Mucosa of rectum (tissue), 2 donors: ENCODE measurements around the gene HVCN1.
"Not testable (repeated sequence)": the region's sequence is repeated elsewhere in the genome, so short reads cannot be mapped to it uniquely, and the experiment has no call there.

Source experiments
- H3K27ac ChIP-seq, 2 donors: one replicate each; pipeline ENCODE4 v1.7.0; 2013; ENCODE audit warnings: inconsistent platforms in 2 of 2, low read depth in 2 of 2, low read length in 2 of 2
- H3K27me3 ChIP-seq, 2 donors: one replicate each; pipeline ENCODE4 v1.7.0; 2013; ENCODE audit warnings: low read length in 2 of 2; ENCODE audit not compliant: control insufficient read depth in 2 of 2, insufficient read depth in 2 of 2
- H3K36me3 ChIP-seq, 2 donors: one replicate each; pipeline ENCODE4 v1.7.0; 2013; ENCODE audit warnings: low read length in 2 of 2; ENCODE audit not compliant: control insufficient read depth in 2 of 2, insufficient read depth in 2 of 2
- H3K4me1 ChIP-seq, 2 donors: one replicate each; pipeline ENCODE4 v1.7.0; 2013; ENCODE audit warnings: low read length in 2 of 2, mild to moderate bottlenecking in 1 of 2; ENCODE audit not compliant: control insufficient read depth in 2 of 2, insufficient read depth in 2 of 2
- H3K4me3 ChIP-seq, 2 donors: one replicate each; pipeline ENCODE4 v1.7.0; 2013; ENCODE audit warnings: low read length in 2 of 2
- H3K9ac ChIP-seq, 2 donors: one replicate each; pipeline ENCODE4 v1.7.0; 2013; ENCODE audit warnings: low read length in 2 of 2, low read depth in 1 of 2, mild to moderate bottlenecking in 1 of 2
- H3K9me3 ChIP-seq, 2 donors: one replicate each; pipeline ENCODE4 v1.7.0; 2013; ENCODE audit warnings: low read length in 2 of 2; ENCODE audit not compliant: control insufficient read depth in 2 of 2
- donor health status: healthy.
- donor health status: Normal muscosa, but diverticular disease.

The HVCN1 gene

GRCh38 chr12:110725267-110725666 is 36.4 kb upstream of the HVCN1 start:
- Histone ChIP-seq H3K4me1 (no peaks in the 10 kb centered on the region), H3K9ac (no peak overlapping the region), H3K36me3 (peaks cover 61 to 86% of the 10 kb centered on the region in 2 donors)

GRCh38 chr12:110722892-110723291 is 34.0 kb upstream of the HVCN1 start:
- H3K27me3 ChIP-seq, H3K9ac ChIP-seq, H3K4me1 ChIP-seq, H3K4me3 ChIP-seq, H3K27ac ChIP-seq, H3K9me3 ChIP-seq: not testable (repeated sequence)
- peaks cover 68 to 91% of the 10 kb centered on the region in 2 donors for H3K36me3 ChIP-seq

More at GRCh38 chr12:110725267-110725666, 36.4 kb upstream of the HVCN1 start:
- Histone ChIP-seq H3K27ac (no peak overlapping the region), H3K4me3 (no peak overlapping the region), H3K27me3 (no peaks in the 10 kb centered on the region), H3K9me3 (no peaks in the 10 kb centered on the region)

- Histone ChIP-seq H3K36me3 (peaks cover 72 to 89% of the 10 kb centered on the region in 2 donors), H3K9ac (no peak overlapping the region), H3K27ac (no peak overlapping the region), H3K4me3 (no peak overlapping the region), H3K27me3 (no peaks in the 10 kb centered on the region), H3K4me1 (no peaks in the 10 kb centered on the region), H3K9me3 (no peaks in the 10 kb centered on the region)
Observed at GRCh38 chr12:110721570-110721969, 32.7 kb upstream of the HVCN1 start.

- H3K4me3 ChIP-seq, result no peak overlapping the region
- no peaks in the 10 kb centered on the region for H3K9me3 ChIP-seq
- peaks cover 71 to 80% of the 10 kb centered on the region in 2 donors for H3K36me3 ChIP-seq
Observed at GRCh38 chr12:110720516-110720915, 31.6 kb upstream of the HVCN1 start.

GRCh38 chr12:110718222-110718908 is 29.4 kb upstream of the HVCN1 start:
- no peak overlapping the region for H3K9ac ChIP-seq
- no peak overlapping the region for H3K27ac ChIP-seq
- no peaks in the 10 kb centered on the region for H3K9me3 ChIP-seq
- no peaks in the 10 kb centered on the region for H3K4me1 ChIP-seq
- H3K36me3 ChIP-seq, result peaks cover 57 to 61% of the 10 kb centered on the region in 2 donors
- H3K4me3 ChIP-seq, result no peak overlapping the region
- H3K27me3 ChIP-seq, result no peaks in the 10 kb centered on the region

More at GRCh38 chr12:110720516-110720915, 31.6 kb upstream of the HVCN1 start:
- Histone ChIP-seq H3K9ac (no peak overlapping the region), H3K4me1 (no peaks in the 10 kb centered on the region), H3K27me3 (no peaks in the 10 kb centered on the region), H3K27ac (no peak overlapping the region)

GRCh38 chr12:110717037-110717436 is 28.1 kb upstream of the HVCN1 start:
- Histone ChIP-seq H3K4me1 (no peaks in the 10 kb centered on the region), H3K36me3 (peaks cover 49 to 50% of the 10 kb centered on the region in 2 donors)

GRCh38 chr12:110708917-110709316 is 20.0 kb upstream of the HVCN1 start:
- no peak overlapping the region for H3K27ac ChIP-seq
- no peaks in the 10 kb centered on the region for H3K4me1 ChIP-seq
- H3K36me3 ChIP-seq, result no peaks in the 10 kb centered on the region
- H3K4me3 ChIP-seq, result no peak overlapping the region
- no peak overlapping the region for H3K9ac ChIP-seq
- no peaks in the 10 kb centered on the region for H3K27me3 ChIP-seq
- no peaks in the 10 kb centered on the region for H3K9me3 ChIP-seq

More at GRCh38 chr12:110717037-110717436, 28.1 kb upstream of the HVCN1 start:
- H3K9ac ChIP-seq, result no peak overlapping the region
- no peak overlapping the region for H3K4me3 ChIP-seq
- H3K27me3 ChIP-seq, result no peaks in the 10 kb centered on the region
- no peaks in the 10 kb centered on the region for H3K9me3 ChIP-seq
- no peak overlapping the region for H3K27ac ChIP-seq

- H3K4me3 ChIP-seq, result no peak overlapping the region
- no peak overlapping the region for H3K9ac ChIP-seq
- H3K36me3 ChIP-seq, result no peaks in the 10 kb centered on the region
- no peak overlapping the region for H3K27ac ChIP-seq
- no peaks in the 10 kb centered on the region for H3K9me3 ChIP-seq
- no peaks in the 10 kb centered on the region for H3K27me3 ChIP-seq
- no peaks in the 10 kb centered on the region for H3K4me1 ChIP-seq
Observed at GRCh38 chr12:110705309-110705708, 16.4 kb upstream of the HVCN1 start.

- Histone ChIP-seq H3K36me3 (no peaks in the 10 kb centered on the region), H3K4me1 (no peaks in the 10 kb centered on the region), H3K9ac (no peak overlapping the region), H3K9me3 (no peaks in the 10 kb centered on the region), H3K27ac (no peak overlapping the region), H3K4me3 (no peak overlapping the region), H3K27me3 (no peaks in the 10 kb centered on the region)
Observed at GRCh38 chr12:110704750-110705149, 15.8 kb upstream of the HVCN1 start.

- H3K9ac ChIP-seq, result no peak overlapping the region
- no peak overlapping the region for H3K4me3 ChIP-seq
- no peaks in the 10 kb centered on the region for H3K27me3 ChIP-seq
- no peaks in the 10 kb centered on the region for H3K36me3 ChIP-seq
- H3K27ac ChIP-seq, result no peak overlapping the region
- H3K9me3 ChIP-seq, result no peaks in the 10 kb centered on the region
- H3K4me1 ChIP-seq, result no peaks in the 10 kb centered on the region
Observed at GRCh38 chr12:110704231-110704630, 15.3 kb upstream of the HVCN1 start.
